Colon (tissue), 2 donors: Measurements from ENCODE around the gene ATRIP.
"Not testable (repeated sequence)": the region's sequence is repeated elsewhere in the genome, so short reads cannot be mapped to it uniquely, and the experiment has no call there.

ENCODE experiments used
- FAIRE-seq: peaks from 2 replicates; lab custom pipeline; 2012; peaks lifted over from hg19 to GRCh38; lab: Jason Lieb, UNC
- donor health status: control.
- donor health status: control.

ATRIP gene

GRCh38 chr3:48439820-48440589 lies 6.5 kb upstream of the ATRIP start, which contains the start of the genes CCDC51 and TMA7:
TSS of gene CCDC51 (minus strand) at chr3:48440119. CDS start at chr3:48435128, 4,991 bp downstream.
TSS of gene TMA7 (plus strand) at chr3:48440257. CDS start at chr3:48440297, 40 bp downstream.
- FAIRE-seq = peak; percentile 5

DNA sequence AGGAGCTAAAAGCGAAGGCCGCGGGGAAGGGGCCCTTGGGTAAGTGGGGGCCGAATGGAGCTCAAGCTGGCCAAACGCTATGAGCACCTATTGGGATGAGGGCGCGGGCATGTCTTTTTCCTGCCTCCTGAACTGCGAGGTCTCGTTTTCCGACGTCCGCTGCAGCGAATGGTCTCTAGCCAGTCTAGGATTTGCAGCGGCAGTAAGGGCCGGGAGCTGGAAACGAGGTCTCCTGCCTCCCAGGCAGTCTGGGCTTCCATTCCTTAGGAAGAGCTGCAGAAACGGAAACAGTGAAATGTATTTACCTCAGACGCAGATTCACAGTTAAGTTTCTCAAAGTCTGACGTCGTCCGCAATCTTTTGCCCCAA lies 6.0 kb upstream of the ATRIP start:
- no peak for FAIRE-seq

- FAIRE-seq = no peak
Measured at GRCh38 chr3:48441940-48442339, 4.6 kb upstream of the ATRIP start.

- FAIRE-seq = no peak
Measured at GRCh38 chr3:48445277-48445882, 1.2 kb upstream of the ATRIP start.

GRCh38 chr3:48446043-48446424 lies 503 bp upstream of the ATRIP start:
- FAIRE-seq = no peak

GRCh38 chr3:48451270-48451669 lies 4.7 kb downstream of the ATRIP start:
- FAIRE-seq = no peak

- FAIRE-seq = no peak
Measured at GRCh38 chr3:48456456-48456855, 9.9 kb downstream of the ATRIP start.

DNA sequence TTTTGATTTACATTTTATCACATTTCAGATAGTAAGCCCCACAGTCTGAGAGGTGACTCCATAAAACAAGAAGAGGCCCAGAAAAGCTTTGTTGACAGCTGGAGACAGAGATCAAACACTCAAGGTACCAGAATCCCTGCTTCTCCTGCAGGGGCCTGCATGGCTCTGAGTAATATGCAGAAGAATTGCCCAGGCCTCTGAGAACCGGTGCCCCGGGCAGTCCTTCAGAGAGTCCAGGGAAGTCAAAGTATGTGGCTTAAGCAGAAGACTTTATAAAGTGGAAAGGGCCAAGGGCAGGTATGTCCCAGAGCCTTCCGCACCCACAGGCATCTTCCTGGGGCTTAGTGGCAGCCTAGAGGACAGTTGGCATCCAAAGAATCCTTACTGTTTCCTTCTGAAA lies 12.8 kb downstream of the ATRIP start:
- no peak for FAIRE-seq

- no peak for FAIRE-seq
Measured at GRCh38 chr3:48459773-48460516, 13.4 kb downstream of the ATRIP start.

GRCh38 chr3:48460517-48460902 lies 14.0 kb downstream of the ATRIP start:
- no peak for FAIRE-seq

DNA sequence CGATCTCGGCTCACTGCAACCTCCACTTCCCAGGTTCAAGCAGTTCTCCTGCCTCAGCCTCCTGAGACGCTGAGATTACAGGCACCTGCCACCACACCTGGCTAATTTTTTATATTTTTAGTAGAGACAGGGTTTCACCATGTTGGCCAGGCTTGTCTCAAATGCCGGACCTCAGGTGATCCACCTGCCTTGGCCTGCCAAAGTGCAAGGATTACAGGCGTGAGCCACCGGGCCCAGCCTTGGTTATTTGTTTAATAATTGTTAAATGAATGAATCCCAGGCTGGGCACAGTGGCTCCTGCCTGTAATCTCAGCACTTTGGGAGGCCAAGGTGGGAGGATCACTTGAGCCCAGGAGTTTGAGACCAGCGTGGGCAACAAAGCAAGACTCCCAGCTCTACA lies 15.2 kb downstream of the ATRIP start:
- FAIRE-seq = not testable (repeated sequence)

- no peak for FAIRE-seq
Measured at GRCh38 chr3:48463703-48464102, 17.2 kb downstream of the ATRIP start.

GRCh38 chr3:48464713-48465221 lies 18.2 kb downstream of the ATRIP start:
- FAIRE-seq = no peak

DNA sequence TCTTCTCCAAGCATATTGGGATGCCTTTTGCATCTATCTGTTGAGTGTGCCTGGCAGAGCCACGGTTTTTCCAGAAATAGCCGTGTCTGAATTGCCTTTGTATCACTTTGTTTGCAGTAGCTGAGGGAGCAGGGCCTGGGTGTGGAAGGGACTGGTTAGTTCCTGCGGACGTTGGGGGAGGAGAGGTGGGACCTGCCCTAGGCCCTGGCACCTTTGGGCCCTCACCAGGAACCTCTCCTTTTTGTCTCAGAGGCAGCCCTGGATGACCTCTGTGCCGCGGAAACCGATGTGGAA lies 18.6 kb downstream of the ATRIP start:
- FAIRE-seq = no peak

DNA sequence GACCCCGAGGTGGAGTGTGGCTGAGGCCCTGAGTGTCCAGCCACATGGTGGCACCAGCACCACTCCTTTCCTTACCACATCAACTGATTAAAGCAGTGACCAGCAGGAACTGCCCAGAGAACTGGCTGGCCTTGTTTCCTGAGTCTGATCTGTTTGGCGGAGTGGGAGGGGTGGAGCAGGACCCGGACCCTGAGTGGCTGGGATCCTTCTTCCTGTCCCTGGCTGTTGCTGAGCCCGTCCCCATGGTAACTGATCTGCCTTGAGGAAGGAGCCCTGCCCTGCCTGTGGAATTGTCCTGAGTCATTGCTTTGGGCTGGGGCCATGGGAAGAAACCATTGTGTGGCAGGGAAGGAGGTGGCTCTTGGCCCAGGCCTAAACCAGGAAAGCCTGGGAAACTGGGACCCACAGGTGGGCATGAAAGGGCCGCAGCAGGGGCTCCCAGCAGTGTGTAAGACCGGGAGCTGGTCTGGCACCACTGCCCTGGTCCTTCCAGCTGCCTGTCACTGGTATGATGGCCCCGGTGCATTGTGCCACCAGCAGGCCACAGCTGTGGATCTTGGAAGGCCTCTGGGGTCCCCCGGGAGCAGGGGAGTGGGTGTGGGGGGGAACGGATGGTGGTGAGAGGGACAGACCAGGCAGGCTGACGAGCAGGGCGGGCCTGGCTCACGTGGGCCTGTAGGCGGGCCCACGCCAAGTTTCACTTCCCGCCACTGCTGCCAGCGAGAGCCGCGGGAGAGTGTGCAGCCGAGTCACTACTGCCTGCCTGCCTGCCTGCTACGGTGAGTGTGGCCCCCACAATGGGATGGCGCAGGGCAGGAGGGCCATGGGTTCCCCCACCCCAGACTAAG lies 19.2 kb downstream of the ATRIP start:
- FAIRE-seq = peak; percentile 64

GRCh38 chr3:48466386-48467109 lies 20.0 kb downstream of the ATRIP start:
- no peak for FAIRE-seq

GRCh38 chr3:48467110-48467454 lies 20.5 kb downstream of the ATRIP start:
- no peak for FAIRE-seq

- FAIRE-seq = no peak
Measured at GRCh38 chr3:48467473-48468267, 21.1 kb downstream of the ATRIP start.

- no peak for FAIRE-seq
Measured at GRCh38 chr3:48468329-48468731, 21.8 kb downstream of the ATRIP start.

DNA sequence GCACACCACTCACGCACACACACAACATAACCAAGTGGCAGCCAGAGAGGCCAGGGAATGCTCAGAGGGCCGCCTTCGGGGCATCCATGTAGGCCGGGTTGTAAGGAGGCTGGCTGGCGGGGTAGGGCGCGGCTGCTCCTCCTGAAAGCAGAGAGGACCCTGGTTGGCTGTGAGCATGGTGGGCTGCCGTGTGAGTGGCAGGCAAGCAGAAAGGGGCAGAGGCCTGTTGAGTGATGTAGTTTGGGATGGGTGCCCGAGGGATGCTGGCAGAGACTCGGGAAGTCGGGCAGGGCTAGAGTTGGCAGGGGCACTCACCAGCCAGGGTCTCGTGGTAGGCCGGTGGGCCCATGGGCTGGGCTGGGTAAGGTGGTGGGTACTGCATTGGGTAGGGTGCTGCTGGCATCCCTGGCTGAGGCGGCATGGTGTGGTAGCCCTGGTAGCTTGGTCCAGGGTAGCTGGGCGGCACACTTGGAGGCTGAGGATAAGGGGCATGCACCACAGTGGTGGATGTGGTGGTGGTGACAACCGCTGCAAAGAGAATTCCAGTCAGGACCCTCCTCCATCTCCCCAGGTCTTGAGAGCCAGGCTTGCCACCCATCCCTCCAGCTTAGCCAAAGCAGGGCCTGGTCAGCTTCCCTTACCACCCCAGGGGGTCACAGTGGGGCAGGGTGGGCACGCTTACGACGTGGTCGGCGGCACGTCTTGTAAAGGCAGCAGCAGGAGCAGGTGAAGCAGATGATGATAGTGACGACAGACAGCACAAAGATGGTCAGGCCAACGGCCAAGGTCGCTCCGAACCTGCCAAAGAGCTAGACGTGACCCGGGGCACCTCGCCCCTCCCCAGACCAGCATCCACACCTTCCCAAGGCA lies 22.7 kb downstream of the ATRIP start:
- FAIRE-seq = no peak
